Activated naive CD8-positive, alpha-beta T cell (primary cell): ENCODE measurements around the gene KRTAP9-1.
"Not testable (repeated sequence)": the region's sequence is repeated elsewhere in the genome, so short reads cannot be mapped to it uniquely, and the experiment has no call there.

Experiments used
- H3K27ac Mint-ChIP-seq: one replicate; pipeline ENCODE4 v1.8.0; 2021; ENCODE audit warnings: mixed read lengths
- H3K27me3 Mint-ChIP-seq: one replicate; pipeline ENCODE4 v1.8.0; 2021; ENCODE audit warnings: mixed read lengths
- H3K36me3 Mint-ChIP-seq: one replicate; pipeline ENCODE4 v1.8.0; 2021; ENCODE audit warnings: mixed read lengths
- H3K4me1 Mint-ChIP-seq: one replicate; pipeline ENCODE4 v1.8.0; 2021; ENCODE audit warnings: low read depth, mixed read lengths
- H3K4me3 Mint-ChIP-seq: one replicate; pipeline ENCODE4 v1.8.0; 2021; ENCODE audit warnings: mild to moderate bottlenecking, mixed read lengths
- H3K9me3 Mint-ChIP-seq: one replicate; pipeline ENCODE4 v1.8.0; 2021; ENCODE audit warnings: low read depth, mixed read lengths

The KRTAP9-1 gene

GRCh38 chr17:41189837-41190318 is at the start of gene KRTAP9-1:
KRTAP9-1 (plus strand) TSS chr17:41189887; CDS start chr17:41189887, 0 bp downstream.
- not testable (repeated sequence) for H3K27me3 Mint-ChIP-seq, H3K4me3 Mint-ChIP-seq, H3K36me3 Mint-ChIP-seq, H3K9me3 Mint-ChIP-seq, H3K4me1 Mint-ChIP-seq, H3K27ac Mint-ChIP-seq

GRCh38 chr17:41140360-41141131 is 49.1 kb upstream of the KRTAP9-1 start, which contains the start of gene KRTAP4-6:
KRTAP4-6 (minus strand) TSS chr17:41140544; CDS start chr17:41140487, 57 bp downstream.
- H3K4me1 Mint-ChIP-seq, result no peaks in the 10 kb centered on the region
- peaks cover 18% of the 10 kb centered on the region for H3K36me3 Mint-ChIP-seq
- H3K4me3 Mint-ChIP-seq, result no peak within 1 kb of the TSS
- H3K27me3 Mint-ChIP-seq, result no peaks in the 10 kb centered on the region
- no peak within 1 kb of the TSS for H3K27ac Mint-ChIP-seq
- peaks cover 28% of the 10 kb centered on the region for H3K9me3 Mint-ChIP-seq

- Mint-ChIP-seq H3K36me3 (peaks cover 18% of the 10 kb centered on the region), H3K27ac (no peak overlapping the region), H3K27me3 (no peaks in the 10 kb centered on the region), H3K4me3 (no peak overlapping the region), H3K4me1 (no peaks in the 10 kb centered on the region), H3K9me3 (peaks cover 27% of the 10 kb centered on the region)
Measured at GRCh38 chr17:41141361-41141760, 48.3 kb upstream of the KRTAP9-1 start.

GRCh38 chr17:41144846-41145245 is 44.8 kb upstream of the KRTAP9-1 start:
- Mint-ChIP-seq H3K27ac (no peak overlapping the region), H3K4me1 (no peaks in the 10 kb centered on the region), H3K4me3 (no peak overlapping the region), H3K27me3 (no peaks in the 10 kb centered on the region), H3K36me3 (peaks cover 16% of the 10 kb centered on the region), H3K9me3 (peaks cover 21% of the 10 kb centered on the region)

- peaks cover 16% of the 10 kb centered on the region for H3K36me3 Mint-ChIP-seq
- H3K27ac Mint-ChIP-seq, result no peak overlapping the region
- H3K4me1 Mint-ChIP-seq, result no peaks in the 10 kb centered on the region
- no peak overlapping the region for H3K4me3 Mint-ChIP-seq
- peaks cover 21% of the 10 kb centered on the region for H3K9me3 Mint-ChIP-seq
- no peaks in the 10 kb centered on the region for H3K27me3 Mint-ChIP-seq
Measured at GRCh38 chr17:41145261-41145660, 44.4 kb upstream of the KRTAP9-1 start.

GRCh38 chr17:41147531-41148204 is 42.0 kb upstream of the KRTAP9-1 start:
- Mint-ChIP-seq H3K4me1 (no peaks in the 10 kb centered on the region), H3K4me3 (no peak overlapping the region), H3K36me3 (peaks cover 7% of the 10 kb centered on the region), H3K9me3 (peaks cover 10% of the 10 kb centered on the region), H3K27me3 (no peaks in the 10 kb centered on the region), H3K27ac (no peak overlapping the region)

GRCh38 chr17:41148971-41149651 is 40.6 kb upstream of the KRTAP9-1 start:
- not testable (repeated sequence) for H3K36me3 Mint-ChIP-seq, H3K4me3 Mint-ChIP-seq, H3K9me3 Mint-ChIP-seq, H3K4me1 Mint-ChIP-seq, H3K27me3 Mint-ChIP-seq, H3K27ac Mint-ChIP-seq

- no peaks in the 10 kb centered on the region for H3K27me3 Mint-ChIP-seq
- no peaks in the 10 kb centered on the region for H3K4me1 Mint-ChIP-seq
- H3K36me3 Mint-ChIP-seq, result no peaks in the 10 kb centered on the region
- no peaks in the 10 kb centered on the region for H3K9me3 Mint-ChIP-seq
- H3K4me3 Mint-ChIP-seq, result no peak within 1 kb of the TSS
- H3K27ac Mint-ChIP-seq, result no peak within 1 kb of the TSS
Measured at GRCh38 chr17:41149652-41149985, 40.1 kb upstream of the KRTAP9-1 start, which contains the start of gene KRTAP4-5. KRTAP4-5 (minus strand) TSS chr17:41149825; CDS start chr17:41149767, 58 bp downstream.

GRCh38 chr17:41150026-41150425 is 39.7 kb upstream of the KRTAP9-1 start:
- Mint-ChIP-seq H3K9me3 (no peaks in the 10 kb centered on the region), H3K27me3 (no peaks in the 10 kb centered on the region), H3K4me1 (no peaks in the 10 kb centered on the region), H3K4me3 (no peak overlapping the region), H3K27ac (no peak overlapping the region), H3K36me3 (no peaks in the 10 kb centered on the region)

GRCh38 chr17:41151525-41151924 is 38.2 kb upstream of the KRTAP9-1 start:
- Mint-ChIP-seq H3K4me1 (no peaks in the 10 kb centered on the region), H3K27me3 (no peaks in the 10 kb centered on the region), H3K9me3 (no peaks in the 10 kb centered on the region), H3K36me3 (no peaks in the 10 kb centered on the region), H3K27ac (no peak overlapping the region), H3K4me3 (no peak overlapping the region)

- Mint-ChIP-seq H3K27me3 (peaks cover 4% of the 10 kb centered on the region), H3K9me3 (no peaks in the 10 kb centered on the region), H3K27ac (no peak overlapping the region), H3K4me3 (no peak overlapping the region), H3K36me3 (no peaks in the 10 kb centered on the region), H3K4me1 (no peaks in the 10 kb centered on the region)
Measured at GRCh38 chr17:41153856-41154255, 35.8 kb upstream of the KRTAP9-1 start.

GRCh38 chr17:41160190-41160589 is 29.5 kb upstream of the KRTAP9-1 start:
- not testable (repeated sequence) for H3K4me1 Mint-ChIP-seq, H3K27ac Mint-ChIP-seq, H3K4me3 Mint-ChIP-seq, H3K9me3 Mint-ChIP-seq, H3K36me3 Mint-ChIP-seq, H3K27me3 Mint-ChIP-seq

- Mint-ChIP-seq H3K27me3 (peaks cover 4% of the 10 kb centered on the region), H3K4me3 (no peak within 1 kb of the TSS), H3K9me3 (no peaks in the 10 kb centered on the region), H3K27ac (no peak within 1 kb of the TSS), H3K36me3 (no peaks in the 10 kb centered on the region), H3K4me1 (no peaks in the 10 kb centered on the region)
Measured at GRCh38 chr17:41160648-41161047, 29.0 kb upstream of the KRTAP9-1 start, which contains the start of gene KRTAP4-4. KRTAP4-4 (minus strand) TSS chr17:41160748; CDS start chr17:41160691, 57 bp downstream.

GRCh38 chr17:41163828-41164227 is 25.9 kb upstream of the KRTAP9-1 start:
- Mint-ChIP-seq H3K9me3 (no peaks in the 10 kb centered on the region), H3K4me3 (no peak overlapping the region)

GRCh38 chr17:41167561-41167960 is 22.1 kb upstream of the KRTAP9-1 start:
- Mint-ChIP-seq H3K4me1 (no peaks in the 10 kb centered on the region), H3K4me3 (no peak overlapping the region), H3K27ac (no peak overlapping the region), H3K27me3 (no peaks in the 10 kb centered on the region), H3K36me3 (no peaks in the 10 kb centered on the region), H3K9me3 (no peaks in the 10 kb centered on the region)

More at GRCh38 chr17:41163828-41164227, 25.9 kb upstream of the KRTAP9-1 start:
- Mint-ChIP-seq H3K36me3 (no peaks in the 10 kb centered on the region), H3K27ac (no peak overlapping the region), H3K27me3 (no peaks in the 10 kb centered on the region), H3K4me1 (no peaks in the 10 kb centered on the region)
